PC-3 (cell line): ENCODE data around the gene STAT4. TPM values are rescaled to one million over a fixed set of nuclear protein-coding genes. Genes with fewer than 3 reads are reported as not detected.

Experiments used
- ATAC-seq: fragments of 200-7000 bp; cut with Tn5 transposase; 2 replicates; pipeline ENCODE4 v1.9.1; 2020; ENCODE audit warnings: mild to moderate bottlenecking, moderate library complexity
- BruUV-seq: library from RNA; stranded (reverse); fragments of 400-500 nt; replicated peaks from 2 replicates; lab custom pipeline; 2021; lab: Mats Ljungman, UMichigan
- CTCF ChIA-PET: fragments of 300-600 bp; sonication (Branson Sonifier 250); formaldehyde crosslinking; loops from one replicate; lab custom pipeline; 2022; ENCODE audit warnings: antibody characterized with exemption; lab: Charles Lee
- POLR2A ChIA-PET: fragments of 300-600 bp; sonication (Branson Sonifier 250); formaldehyde crosslinking; loops from one replicate; lab custom pipeline; 2022; ENCODE audit warnings: antibody characterized with exemption; ENCODE audit not compliant: unreplicated experiment; lab: Charles Lee
- DNase-seq: peaks from one replicate; pipeline ENCODE4 v3.0.0-alpha.2; 2015
- H2AFZ ChIP-seq: fragments of 300-600 bp; sonication (generic); 2 replicates; pipeline ENCODE4 v1.6.0; 2016; ENCODE audit warnings: antibody characterized with exemption, low read length
- H3F3A ChIP-seq: fragments of 300-600 bp; sonication (generic); one replicate; pipeline ENCODE4 v1.6.0; 2017; ENCODE audit warnings: antibody characterized with exemption, low read length, control low read depth, mild to moderate bottlenecking; ENCODE audit not compliant: unreplicated experiment
- H3K27ac ChIP-seq: fragments of 300-600 bp; sonication (generic); 2 replicates; pipeline ENCODE4 v1.5.1; 2016; ENCODE audit warnings: mild to moderate bottlenecking, low read length
- H3K27me3 ChIP-seq: fragments of 300-600 bp; sonication (generic); 2 replicates; pipeline ENCODE4 v1.6.1; 2016; ENCODE audit warnings: low read length, mixed read lengths
- H3K36me3 ChIP-seq: fragments of 300-600 bp; sonication (generic); 2 replicates; pipeline ENCODE4 v1.6.1; 2016; ENCODE audit warnings: low read depth, mixed run types, low read length, mixed read lengths
- H3K4me1 ChIP-seq: fragments of 300-600 bp; sonication (generic); 2 replicates; pipeline ENCODE4 v1.5.1; 2016; ENCODE audit warnings: low read length; ENCODE audit not compliant: insufficient read depth
- H3K4me2 ChIP-seq: fragments of 300-600 bp; sonication (generic); 2 replicates; pipeline ENCODE4 v1.6.0; 2016; ENCODE audit warnings: low read length
- H3K4me3 ChIP-seq: fragments of 300-600 bp; sonication (generic); 2 replicates; pipeline ENCODE4 v1.5.1; 2016; ENCODE audit warnings: mild to moderate bottlenecking, low read length, mixed read lengths
- H3K79me2 ChIP-seq: fragments of 300-600 bp; sonication (generic); 2 replicates; pipeline ENCODE4 v1.6.1; 2017; ENCODE audit warnings: low read length, mixed read lengths
- H3K9ac ChIP-seq: fragments of 300-600 bp; sonication (generic); 2 replicates; pipeline ENCODE4 v1.6.0; 2016; ENCODE audit warnings: mild to moderate bottlenecking, low read length
- H3K9me2 ChIP-seq: fragments of 300-600 bp; sonication (generic); replicated peaks from 2 replicates; pipeline ENCODE4 v1.6.1; 2016; ENCODE audit warnings: mixed run types, low read length, mixed read lengths
- H3K9me3 ChIP-seq: fragments of 300-600 bp; sonication (generic); 2 replicates; pipeline ENCODE4 v1.6.1; 2016; ENCODE audit warnings: low read length, mixed read lengths
- H4K20me1 ChIP-seq: fragments of 300-600 bp; sonication (generic); 2 replicates; pipeline ENCODE4 v1.6.1; 2016; ENCODE audit warnings: low read length, mixed read lengths
- EZH2 ChIP-seq: fragments of 300-600 bp; sonication (generic); IDR thresholded peaks from one replicate; pipeline ENCODE4 v1.6.1; 2017; ENCODE audit warnings: antibody characterized with exemption, mild to moderate bottlenecking, low read length; ENCODE audit not compliant: unreplicated experiment
- EZH2phosphoT487 ChIP-seq: fragments of 300-600 bp; sonication (generic); IDR thresholded peaks from 2 replicates; pipeline ENCODE4 v1.6.1; 2018; ENCODE audit warnings: mild to moderate bottlenecking, antibody characterized with exemption, low read length, borderline replicate concordance
- intact Hi-C: fragments of 100-400 bp; cut with micrococcal nuclease; formaldehyde crosslinking; loops from 2 replicates; pipeline ENCODE4 v1.9.0; 2023
- total RNA-seq: library from RNA; depleted of rRNA; stranded (reverse); fragments of >200 nt; gene quantifications from 2 replicates; pipeline ENCODE4 v1.2.3, GENCODE V29; 2014
- TF ChIP-seq, protein P1 (sequence below): fragments of 300-600 bp; sonication (generic); conservative IDR thresholded peaks from 2 replicates; pipeline ENCODE4 v1.5.1; 2017; ENCODE audit warnings: antibody characterized with exemption, low read depth, mild to moderate bottlenecking, low read length

Gene STAT4
- total RNA-seq, 1 experiment from 2014 or later: 1.6 TPM

DNA sequence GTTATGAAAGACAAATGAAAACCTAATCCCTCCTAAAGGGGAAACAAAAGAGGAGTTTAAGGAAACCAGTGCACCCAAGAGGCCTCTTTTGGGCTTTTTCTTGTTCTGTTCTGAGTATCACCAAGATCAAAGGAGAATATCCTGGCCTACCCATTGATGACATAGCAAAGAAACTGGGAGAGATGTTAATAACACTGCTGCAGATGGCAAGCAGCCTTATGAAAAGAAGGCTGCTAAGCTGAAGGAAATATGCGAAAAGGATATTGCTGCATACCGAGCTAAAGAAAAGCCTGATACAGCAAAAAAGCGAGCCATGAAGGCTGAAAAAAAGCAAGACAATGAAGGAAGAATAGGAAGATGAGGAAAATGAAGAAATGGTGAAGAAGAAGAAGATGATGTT lies 23.6 kb upstream of the STAT4 start:
- no peaks in the 10 kb centered on the region for H3K79me2 ChIP-seq
- DNase-seq (no peak), ATAC-seq (no peak)
- intact Hi-C loops: loop anchor here (10.0 kb wide), 1 partner anchor 510 kb away; no protein-coding TSS in a partner anchor
- peaks cover 58% of the 10 kb centered on the region for H3K4me1 ChIP-seq
- H3K9me2 ChIP-seq: no peaks in the 10 kb centered on the region
- H3K9me3 ChIP-seq: no peaks in the 10 kb centered on the region
- POLR2A ChIA-PET: no interaction called here
- no peaks in the 10 kb centered on the region for H3K27me3 ChIP-seq
- TF ChIP-seq EZH2 (no peak), EZH2phosphoT487 (no peak)
- TF ChIP-seq, protein P1, sequence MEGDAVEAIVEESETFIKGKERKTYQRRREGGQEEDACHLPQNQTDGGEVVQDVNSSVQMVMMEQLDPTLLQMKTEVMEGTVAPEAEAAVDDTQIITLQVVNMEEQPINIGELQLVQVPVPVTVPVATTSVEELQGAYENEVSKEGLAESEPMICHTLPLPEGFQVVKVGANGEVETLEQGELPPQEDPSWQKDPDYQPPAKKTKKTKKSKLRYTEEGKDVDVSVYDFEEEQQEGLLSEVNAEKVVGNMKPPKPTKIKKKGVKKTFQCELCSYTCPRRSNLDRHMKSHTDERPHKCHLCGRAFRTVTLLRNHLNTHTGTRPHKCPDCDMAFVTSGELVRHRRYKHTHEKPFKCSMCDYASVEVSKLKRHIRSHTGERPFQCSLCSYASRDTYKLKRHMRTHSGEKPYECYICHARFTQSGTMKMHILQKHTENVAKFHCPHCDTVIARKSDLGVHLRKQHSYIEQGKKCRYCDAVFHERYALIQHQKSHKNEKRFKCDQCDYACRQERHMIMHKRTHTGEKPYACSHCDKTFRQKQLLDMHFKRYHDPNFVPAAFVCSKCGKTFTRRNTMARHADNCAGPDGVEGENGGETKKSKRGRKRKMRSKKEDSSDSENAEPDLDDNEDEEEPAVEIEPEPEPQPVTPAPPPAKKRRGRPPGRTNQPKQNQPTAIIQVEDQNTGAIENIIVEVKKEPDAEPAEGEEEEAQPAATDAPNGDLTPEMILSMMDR: no peak
- no peak overlapping the region for H2AFZ ChIP-seq
- no peak overlapping the region for H3K27ac ChIP-seq
- no TSS peak for BruUV-seq
- no peaks in the 10 kb centered on the region for H4K20me1 ChIP-seq
- no peak overlapping the region for H3K4me3 ChIP-seq
- no peaks in the 10 kb centered on the region for H3K36me3 ChIP-seq
- CTCF ChIA-PET: no interaction called here
- H3K4me2 ChIP-seq: no peak overlapping the region
- H3F3A ChIP-seq: peaks cover 11% of the 10 kb centered on the region
- H3K9ac ChIP-seq: no peak overlapping the region

DNA sequence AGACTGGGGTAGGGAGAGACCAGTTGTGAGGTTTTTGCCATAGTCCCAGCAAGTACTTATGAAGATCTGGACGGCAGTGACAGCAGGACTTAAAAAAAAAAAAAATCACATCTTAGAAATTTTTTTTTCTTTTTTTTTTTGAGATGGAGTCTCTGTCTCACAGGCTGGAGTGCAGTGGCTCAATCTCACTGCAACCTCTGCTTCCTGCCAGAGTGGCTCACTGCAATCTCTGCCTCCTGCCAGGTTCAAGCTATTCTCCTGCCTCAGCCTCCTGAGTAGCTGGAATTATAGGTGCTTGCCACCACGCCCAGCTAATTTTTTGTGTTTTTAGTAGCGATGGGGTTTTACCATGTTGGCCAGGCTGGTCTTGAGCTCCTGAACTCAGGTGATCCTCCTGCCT lies 22.4 kb upstream of the STAT4 start:
- ChIA-PET POLR2A (no interaction called here), CTCF (no interaction called here)
- Histone ChIP-seq H3K9me2 (no peaks in the 10 kb centered on the region), H4K20me1 (no peaks in the 10 kb centered on the region), H2AFZ (no peak overlapping the region), H3K4me3 (no peak overlapping the region), H3F3A (peaks cover 18% of the 10 kb centered on the region), H3K27me3 (no peaks in the 10 kb centered on the region), H3K36me3 (no peaks in the 10 kb centered on the region), H3K9ac (no peak overlapping the region), H3K79me2 (no peaks in the 10 kb centered on the region), H3K4me2 (peak overlapping the region; percentile 72; the same call in 1 of the 2 replicates), H3K27ac (peak overlapping the region; percentile 90), H3K4me1 (peaks cover 70% of the 10 kb centered on the region), H3K9me3 (no peaks in the 10 kb centered on the region)
- ATAC-seq (no peak), DNase-seq (no peak)
- no TSS peak for BruUV-seq
- intact Hi-C loops: loop anchor here (10.0 kb wide), 1 partner anchor 512 kb away; no protein-coding TSS in a partner anchor
- TF ChIP-seq EZH2phosphoT487: no peak
- no peak for TF ChIP-seq EZH2
- TF ChIP-seq, protein P1: no peak

DNA sequence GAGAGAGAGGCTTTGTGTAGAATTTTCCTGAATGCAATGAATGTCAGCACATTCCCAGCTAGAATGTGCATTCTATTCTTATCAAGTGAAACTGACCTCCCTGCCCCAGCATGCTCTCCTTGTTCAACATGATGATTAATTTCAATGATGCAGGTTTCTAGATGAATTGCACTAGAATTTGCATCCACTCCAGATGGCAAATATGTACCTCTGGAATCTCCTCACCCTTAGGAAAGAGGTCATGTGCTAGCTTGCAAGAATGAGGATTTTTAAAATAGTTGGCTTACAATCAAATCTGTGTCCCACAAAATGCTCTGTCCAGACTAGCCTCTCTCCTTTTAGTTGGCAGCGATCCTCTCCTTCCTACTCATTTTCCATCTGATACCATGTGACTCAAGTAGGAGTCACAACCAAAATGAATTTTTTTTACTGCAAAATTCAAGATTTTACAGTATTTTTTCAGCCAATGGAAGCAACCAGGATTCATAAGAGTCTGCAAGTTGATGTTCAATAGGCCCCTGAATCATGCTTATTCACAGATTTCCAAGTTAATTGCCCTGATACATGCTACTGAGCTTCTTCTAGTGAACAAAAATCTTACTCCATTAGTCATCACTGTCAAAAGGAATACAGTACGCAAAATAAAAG lies 21.0 kb upstream of the STAT4 start:
- Histone ChIP-seq H3K9me3 (no peaks in the 10 kb centered on the region), H2AFZ (no peak overlapping the region), H3K4me2 (peak overlapping the region; percentile 78), H3K9ac (peak overlapping the region; percentile 43; the same call in 1 of the 2 replicates), H3K27me3 (no peaks in the 10 kb centered on the region), H3K79me2 (no peaks in the 10 kb centered on the region), H3K9me2 (no peaks in the 10 kb centered on the region), H4K20me1 (no peaks in the 10 kb centered on the region), H3K27ac (peak overlapping the region; percentile 90), H3F3A (peaks cover 18% of the 10 kb centered on the region), H3K4me1 (peaks cover 74% of the 10 kb centered on the region), H3K4me3 (peak overlapping the region; percentile 30; the same call in 1 of the 2 replicates), H3K36me3 (no peaks in the 10 kb centered on the region)
- ATAC-seq (peak; percentile 70), DNase-seq (peak; percentile 97)
- TF ChIP-seq, protein P1: no peak
- TF ChIP-seq EZH2phosphoT487: no peak
- no peak for TF ChIP-seq EZH2
- ChIA-PET POLR2A (interaction anchor here (0.5 to 0.7 kb wide), 4 partner anchors 48 to 174 kb away, joined by 3 to 9 read pairs (median 3); no protein-coding TSS in a partner anchor), CTCF (interaction anchor here (1.2 kb wide), 1 partner anchor 350 kb away, joined by 3 read pairs; no protein-coding TSS in a partner anchor)
- intact Hi-C loops: loop anchor here (1.0 to 10.0 kb wide), 2 partner anchors 239 to 513 kb away; no protein-coding TSS in a partner anchor
- BruUV-seq: no TSS peak
